PC-3 (cell line): ENCODE measurements around the gene ETV5. TPM values are rescaled to one million over a fixed set of nuclear protein-coding genes. Genes with fewer than 3 reads are reported as not detected.
A peak's percentile ranks its signal among the peaks of the same experiment; 100 is the strongest.
"Not testable (repeated sequence)": the region's sequence is repeated elsewhere in the genome, so short reads cannot be mapped to it uniquely, and the experiment has no call there.

Experiments used
- ATAC-seq: fragments of 200-7000 bp; cut with Tn5 transposase; 2 replicates; pipeline ENCODE4 v1.9.1; 2020; ENCODE audit warnings: mild to moderate bottlenecking, moderate library complexity
- BruUV-seq: library from RNA; stranded (reverse); fragments of 400-500 nt; replicated peaks from 2 replicates; lab custom pipeline; 2021; lab: Mats Ljungman, UMichigan
- CTCF ChIA-PET: fragments of 300-600 bp; sonication (Branson Sonifier 250); formaldehyde crosslinking; loops from one replicate; lab custom pipeline; 2022; ENCODE audit warnings: antibody characterized with exemption; lab: Charles Lee
- POLR2A ChIA-PET: fragments of 300-600 bp; sonication (Branson Sonifier 250); formaldehyde crosslinking; loops from one replicate; lab custom pipeline; 2022; ENCODE audit warnings: antibody characterized with exemption; ENCODE audit not compliant: unreplicated experiment; lab: Charles Lee
- DNase-seq: peaks from one replicate; pipeline ENCODE4 v3.0.0-alpha.2; 2015
- H2AFZ ChIP-seq: fragments of 300-600 bp; sonication (generic); 2 replicates; pipeline ENCODE4 v1.6.0; 2016; ENCODE audit warnings: antibody characterized with exemption, low read length
- H3F3A ChIP-seq: fragments of 300-600 bp; sonication (generic); one replicate; pipeline ENCODE4 v1.6.0; 2017; ENCODE audit warnings: antibody characterized with exemption, low read length, control low read depth, mild to moderate bottlenecking; ENCODE audit not compliant: unreplicated experiment
- H3K27ac ChIP-seq: fragments of 300-600 bp; sonication (generic); 2 replicates; pipeline ENCODE4 v1.5.1; 2016; ENCODE audit warnings: mild to moderate bottlenecking, low read length
- H3K27me3 ChIP-seq: fragments of 300-600 bp; sonication (generic); 2 replicates; pipeline ENCODE4 v1.6.1; 2016; ENCODE audit warnings: low read length, mixed read lengths
- H3K36me3 ChIP-seq: fragments of 300-600 bp; sonication (generic); 2 replicates; pipeline ENCODE4 v1.6.1; 2016; ENCODE audit warnings: low read depth, mixed run types, low read length, mixed read lengths
- H3K4me1 ChIP-seq: fragments of 300-600 bp; sonication (generic); 2 replicates; pipeline ENCODE4 v1.5.1; 2016; ENCODE audit warnings: low read length; ENCODE audit not compliant: insufficient read depth
- H3K4me2 ChIP-seq: fragments of 300-600 bp; sonication (generic); 2 replicates; pipeline ENCODE4 v1.6.0; 2016; ENCODE audit warnings: low read length
- H3K4me3 ChIP-seq: fragments of 300-600 bp; sonication (generic); 2 replicates; pipeline ENCODE4 v1.5.1; 2016; ENCODE audit warnings: mild to moderate bottlenecking, low read length, mixed read lengths
- H3K79me2 ChIP-seq: fragments of 300-600 bp; sonication (generic); 2 replicates; pipeline ENCODE4 v1.6.1; 2017; ENCODE audit warnings: low read length, mixed read lengths
- H3K9ac ChIP-seq: fragments of 300-600 bp; sonication (generic); 2 replicates; pipeline ENCODE4 v1.6.0; 2016; ENCODE audit warnings: mild to moderate bottlenecking, low read length
- H3K9me2 ChIP-seq: fragments of 300-600 bp; sonication (generic); replicated peaks from 2 replicates; pipeline ENCODE4 v1.6.1; 2016; ENCODE audit warnings: mixed run types, low read length, mixed read lengths
- H3K9me3 ChIP-seq: fragments of 300-600 bp; sonication (generic); 2 replicates; pipeline ENCODE4 v1.6.1; 2016; ENCODE audit warnings: low read length, mixed read lengths
- H4K20me1 ChIP-seq: fragments of 300-600 bp; sonication (generic); 2 replicates; pipeline ENCODE4 v1.6.1; 2016; ENCODE audit warnings: low read length, mixed read lengths
- CTCF ChIP-seq: fragments of 300-600 bp; sonication (generic); conservative IDR thresholded peaks from 2 replicates; pipeline ENCODE4 v1.5.1; 2017; ENCODE audit warnings: antibody characterized with exemption, low read depth, mild to moderate bottlenecking, low read length
- EZH2 ChIP-seq: fragments of 300-600 bp; sonication (generic); IDR thresholded peaks from one replicate; pipeline ENCODE4 v1.6.1; 2017; ENCODE audit warnings: antibody characterized with exemption, mild to moderate bottlenecking, low read length; ENCODE audit not compliant: unreplicated experiment
- EZH2phosphoT487 ChIP-seq: fragments of 300-600 bp; sonication (generic); IDR thresholded peaks from 2 replicates; pipeline ENCODE4 v1.6.1; 2018; ENCODE audit warnings: mild to moderate bottlenecking, antibody characterized with exemption, low read length, borderline replicate concordance
- intact Hi-C: fragments of 100-400 bp; cut with micrococcal nuclease; formaldehyde crosslinking; loops from 2 replicates; pipeline ENCODE4 v1.9.0; 2023
- total RNA-seq: library from RNA; depleted of rRNA; stranded (reverse); fragments of >200 nt; gene quantifications from 2 replicates; pipeline ENCODE4 v1.2.3, GENCODE V29; 2014

Gene ETV5
- total RNA-seq, 1 experiment from 2014 or later = 60.6 TPM

GRCh38 chr3:186035277-186035676, 73.6 kb downstream of the ETV5 start:
- BruUV-seq = no TSS peak
- POLR2A ChIA-PET = no interaction called here
- Histone ChIP-seq H3K27ac (no peak overlapping the region), H4K20me1 (no peaks in the 10 kb centered on the region), H3K36me3 (no peaks in the 10 kb centered on the region), H3K4me1 (no peaks in the 10 kb centered on the region), H3F3A (no peaks in the 10 kb centered on the region), H3K9me2 (0 out of 2 replicates have a peak, but pooled peaks cover 4% of the 10 kb centered on the region), H3K9me3 (no peaks in the 10 kb centered on the region), H3K4me2 (no peak overlapping the region), H2AFZ (no peak overlapping the region), H3K79me2 (no peaks in the 10 kb centered on the region), H3K27me3 (no peaks in the 10 kb centered on the region), H3K4me3 (no peak overlapping the region), H3K9ac (no peak overlapping the region)
- peak; percentile 11 for DNase-seq
- CTCF ChIA-PET = no interaction called here
- TF ChIP-seq CTCF (no peak), EZH2 (no peak), EZH2phosphoT487 (no peak)
- intact Hi-C loops = no loop called here
- no peak for ATAC-seq

GRCh38 chr3:186032321-186032720, 76.6 kb downstream of the ETV5 start:
- ATAC-seq (no peak), DNase-seq (no peak)
- no peak overlapping the region for H3K4me3 ChIP-seq
- CTCF ChIA-PET = no interaction called here
- TF ChIP-seq CTCF (no peak), EZH2 (no peak), EZH2phosphoT487 (no peak)
- intact Hi-C loops = no loop called here
- no peak overlapping the region for H3K27ac ChIP-seq
- no peaks in the 10 kb centered on the region for H3F3A ChIP-seq
- no peak overlapping the region for H2AFZ ChIP-seq
- H4K20me1 ChIP-seq = no peaks in the 10 kb centered on the region
- no peaks in the 10 kb centered on the region for H3K36me3 ChIP-seq
- H3K79me2 ChIP-seq = no peaks in the 10 kb centered on the region
- BruUV-seq = no TSS peak
- POLR2A ChIA-PET = interaction anchor here (0.6 kb wide), 1 partner anchor 321 kb away, joined by 4 read pairs; no protein-coding TSS in a partner anchor
- no peaks in the 10 kb centered on the region for H3K9me3 ChIP-seq
- H3K4me1 ChIP-seq = no peaks in the 10 kb centered on the region
- H3K4me2 ChIP-seq = no peak overlapping the region
- no peak overlapping the region for H3K9ac ChIP-seq
- 0 out of 2 replicates have a peak, but pooled peaks cover 4% of the 10 kb centered on the region for H3K9me2 ChIP-seq
- no peaks in the 10 kb centered on the region for H3K27me3 ChIP-seq

GRCh38 chr3:186025993-186026392, 82.9 kb downstream of the ETV5 start:
- H3K36me3 ChIP-seq, H3K27ac ChIP-seq, H3K4me3 ChIP-seq, DNase-seq, intact Hi-C loops, H3K9ac ChIP-seq, H4K20me1 ChIP-seq, H3K4me2 ChIP-seq, H3K9me3 ChIP-seq, ATAC-seq, CTCF ChIA-PET, H3K79me2 ChIP-seq, BruUV-seq, H3K9me2 ChIP-seq, H3K4me1 ChIP-seq, H3F3A ChIP-seq, H2AFZ ChIP-seq: not testable (repeated sequence)
- POLR2A ChIA-PET = interaction anchor here (0.7 kb wide), 1 partner anchor 556 kb away, joined by 3 read pairs; no protein-coding TSS in a partner anchor
- H3K27me3 ChIP-seq = peaks cover 17% of the 10 kb centered on the region; the same call in 1 of the 2 replicates
